Stimulated activated naive CD4-positive, alpha-beta T cell (primary cell): ENCODE measurements around the gene KIAA0319L.
A peak's percentile ranks its signal among the peaks of the same experiment; 100 is the strongest.

Experiments used
- DNase-seq, 6 experiments: peaks; one replicate each; lab custom pipeline; 2025; lab: John Stamatoyannopoulos, UW

KIAA0319L gene

GRCh38 chr1:35563166-35563565, 6.0 kb upstream of the KIAA0319L start:
- no peak for DNase-seq

GRCh38 chr1:35561972-35562680, 4.9 kb upstream of the KIAA0319L start:
- no peak for DNase-seq

GRCh38 chr1:35561297-35561971, 4.2 kb upstream of the KIAA0319L start:
- no peak for DNase-seq

- no peak for DNase-seq
Observed at GRCh38 chr1:35560256-35561225, 3.3 kb upstream of the KIAA0319L start.

- peak; percentile 15 to 41 (median 29) for DNase-seq
Observed at GRCh38 chr1:35559317-35559944, 2.2 kb upstream of the KIAA0319L start.

- DNase-seq = peak in 5 of 6 experiments; percentile 16 to 38 (median 31)
Observed at GRCh38 chr1:35558374-35559316, 1.4 kb upstream of the KIAA0319L start.

GRCh38 chr1:35557611-35558373, 589 bp upstream of the KIAA0319L start, which contains the start of gene NCDN:
NCDN (plus strand) TSS chr1:35557799; CDS start chr1:35558191, 392 bp downstream.
- peak; percentile 87 to 94 (median 93) for DNase-seq

GRCh38 chr1:35556484-35557117, 602 bp downstream of the KIAA0319L start:
- DNase-seq = peak in 1 of 6 experiments; percentile 36

- DNase-seq = no peak
Observed at GRCh38 chr1:35555601-35556477, 1.4 kb downstream of the KIAA0319L start.

- DNase-seq = no peak
Observed at GRCh38 chr1:35555212-35555584, 2.0 kb downstream of the KIAA0319L start.

- DNase-seq = no peak
Observed at GRCh38 chr1:35554266-35555211, 2.7 kb downstream of the KIAA0319L start.

GRCh38 chr1:35553851-35554250, 3.4 kb downstream of the KIAA0319L start:
- no peak for DNase-seq

- no peak for DNase-seq
Observed at GRCh38 chr1:35546614-35547013, 10.6 kb downstream of the KIAA0319L start.

GRCh38 chr1:35544976-35545375, 12.2 kb downstream of the KIAA0319L start:
- DNase-seq = peak in 5 of 6 experiments; percentile 10 to 56 (median 46)

- DNase-seq = no peak
Observed at GRCh38 chr1:35539824-35540261, 17.4 kb downstream of the KIAA0319L start.

GRCh38 chr1:35539073-35539823, 18.0 kb downstream of the KIAA0319L start:
- peak; percentile 13 to 85 (median 46) for DNase-seq
